Measurements from ENCODE around the gene TCERG1.
"Not testable (repeated sequence)": the region's sequence is repeated elsewhere in the genome, so short reads cannot be mapped to it uniquely, and the experiment has no call there.

TCERG1 gene

GRCh38 chr5:146549615-146550014, 102.5 kb downstream of the TCERG1 start:
- DNase-seq (ENCODE audit: low spot score in 2 of 2) (no peak), ATAC-seq (ENCODE audit: low read depth) (no peak)
- Mint-ChIP-seq H3K27me3 (no peaks in the 10 kb centered on the region), H3K4me1 (no peaks in the 10 kb centered on the region), H3K9me3 (no peaks in the 10 kb centered on the region), H3K27ac (no peak overlapping the region), H3K36me3 (no peaks in the 10 kb centered on the region), H3K4me3 (no peak overlapping the region)

DNA sequence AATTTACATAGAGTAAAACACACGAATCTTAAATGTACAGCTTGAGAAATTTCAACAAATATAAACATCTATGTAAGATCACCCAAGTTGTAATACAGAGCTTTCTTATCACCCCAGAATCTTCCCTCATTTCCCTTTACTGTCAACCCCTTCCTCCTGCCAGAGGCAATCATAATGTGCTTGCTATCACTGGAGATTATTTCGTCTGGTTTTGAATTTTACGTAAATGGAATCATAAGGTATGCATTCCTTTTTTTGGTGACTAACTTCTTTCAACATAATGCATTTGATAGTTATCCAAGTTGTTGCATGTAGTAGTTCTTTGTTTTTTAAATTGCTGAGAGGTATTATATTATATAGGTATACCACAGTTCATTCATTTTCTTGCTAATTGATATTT, 106.3 kb downstream of the TCERG1 start:
- ATAC-seq (ENCODE audit: low read depth) (no peak), DNase-seq (ENCODE audit: low spot score in 2 of 2) (no peak)
- H3K9me3 Mint-ChIP-seq = peaks cover 1% of the 10 kb centered on the region
- H3K4me1 Mint-ChIP-seq = no peaks in the 10 kb centered on the region
- H3K36me3 Mint-ChIP-seq = no peaks in the 10 kb centered on the region
- H3K27me3 Mint-ChIP-seq = peaks cover 3% of the 10 kb centered on the region
- no peak overlapping the region for H3K27ac Mint-ChIP-seq
- H3K4me3 Mint-ChIP-seq = no peak overlapping the region

DNA sequence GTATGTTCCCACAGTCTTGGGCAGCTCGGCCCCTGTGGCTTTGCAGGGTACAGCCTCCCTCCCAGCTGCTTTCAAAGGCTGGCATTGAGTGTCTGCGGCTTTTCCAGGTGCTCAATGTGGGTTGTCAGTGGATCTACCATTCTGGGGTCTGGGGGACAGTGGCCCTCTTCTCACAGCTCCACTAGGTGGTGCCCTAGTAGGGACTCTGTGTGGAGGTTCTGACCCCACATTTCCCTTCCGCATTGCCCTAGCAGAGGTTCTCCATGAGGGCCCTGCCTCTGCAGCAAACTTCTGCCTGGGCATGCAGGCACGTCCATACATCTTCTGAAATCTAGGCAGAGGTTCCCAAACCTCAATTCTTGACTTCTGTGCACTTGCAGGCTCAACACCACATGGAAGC, 109.8 kb downstream of the TCERG1 start:
- H3K4me3 Mint-ChIP-seq; DNase-seq (ENCODE audit: low spot score in 2 of 2); ATAC-seq (ENCODE audit: low read depth); H3K27me3 Mint-ChIP-seq; H3K36me3 Mint-ChIP-seq; H3K4me1 Mint-ChIP-seq; H3K27ac Mint-ChIP-seq; H3K9me3 Mint-ChIP-seq: not testable (repeated sequence)

GRCh38 chr5:146560205-146560812, 113.2 kb downstream of the TCERG1 start:
- no peak overlapping the region for H3K27ac Mint-ChIP-seq
- ATAC-seq (ENCODE audit: low read depth) = no peak

More at GRCh38 chr5:146560205-146560812, 113.2 kb downstream of the TCERG1 start:
- DNase-seq (ENCODE audit: low spot score in 2 of 2) = no peak
- peaks cover 7% of the 10 kb centered on the region for H3K27me3 Mint-ChIP-seq
- H3K36me3 Mint-ChIP-seq = no peaks in the 10 kb centered on the region
- H3K4me3 Mint-ChIP-seq = no peak overlapping the region
- peaks cover 1% of the 10 kb centered on the region for H3K9me3 Mint-ChIP-seq
- H3K4me1 Mint-ChIP-seq = no peaks in the 10 kb centered on the region

All from memory B cell (primary cell).